Sigmoid colon (tissue), 7 donors: ENCODE measurements around the gene CNRIP1. TPM values are rescaled to one million over a fixed set of nuclear protein-coding genes. Genes with fewer than 3 reads are reported as not detected.
A peak's percentile ranks its signal among the peaks of the same experiment; 100 is the strongest.

Experiments used
- DNase-seq: peaks from one replicate; pipeline ENCODE4 v3.0.0-alpha.2; 2019
- H3K27ac ChIP-seq, 4 donors: fragments of 200-600 bp; sonication (generic); one replicate each; pipeline ENCODE4 v1.5.1; 2016 to 2019; ENCODE audit warnings: mild to moderate bottlenecking in 1 of 4
- H3K27me3 ChIP-seq, 3 donors: fragments of 200-600 bp; sonication (generic); one replicate each; pipeline ENCODE4 v1.5.1; 2019; ENCODE audit warnings: mild to moderate bottlenecking in 1 of 3
- H3K36me3 ChIP-seq, 4 donors: fragments of 200-600 bp; sonication (generic); one replicate each; pipeline ENCODE4 v1.5.1; 2016 to 2019
- H3K4me1 ChIP-seq, 4 donors: fragments of 200-600 bp; sonication (generic); one replicate each; pipeline ENCODE4 v1.5.1; 2017 to 2019
- H3K4me3 ChIP-seq, 4 donors: fragments of 200-600 bp; sonication (generic); one replicate each; pipeline ENCODE4 v1.5.1; 2017 to 2019; ENCODE audit warnings: mild to moderate bottlenecking in 2 of 4, moderate library complexity in 1 of 4
- H3K9me3 ChIP-seq, 4 donors: fragments of 200-600 bp in 3 of 4; sonication (generic) in 3 of 4; one replicate each; pipeline versions ENCODE4 v1.5.1 to v1.6.1; 2013 to 2019
- CTCF ChIP-seq, 4 experiments: fragments of 450-650 bp in 3 of 4; fragments of 200-600 bp in 1 of 4; IDR thresholded peaks; one replicate each; pipeline ENCODE4 v1.5.1; 2016 to 2019; ENCODE audit warnings: antibody characterized with exemption in 4 of 4, mild to moderate bottlenecking in 3 of 4, moderate library complexity in 2 of 4
- EP300 ChIP-seq, 4 donors: sonication (generic); formaldehyde crosslinking; IDR thresholded peaks; one replicate each; pipeline ENCODE4 v1.6.1; 2017; ENCODE audit warnings: antibody characterized with exemption in 4 of 4
- POLR2A ChIP-seq, 2 donors: fragments of 450-650 bp; IDR thresholded peaks; one replicate each; pipeline ENCODE4 v1.6.1; 2016; ENCODE audit warnings: antibody characterized with exemption in 2 of 2, mild to moderate bottlenecking in 2 of 2, moderate library complexity in 2 of 2
- POLR2AphosphoS5 ChIP-seq, 4 donors: sonication (generic); formaldehyde crosslinking; IDR thresholded peaks; one replicate each; pipeline ENCODE4 v1.6.1; 2017; ENCODE audit warnings: antibody characterized with exemption in 4 of 4
- WGBS, 2 donors: extraction: QIAGEN DNeasy Blood & Tissue Kit; methylation state at CpG; one replicate each; pipeline ENCODE4 v1.1.7; 2013; 5-methylcytosine and 5-hydroxymethylcytosine counted together
- intact Hi-C: fragments of 100-400 bp; cut with DNase I; formaldehyde crosslinking; loops from one replicate; pipeline ENCODE4 v1.15.1; 2023
- polyA plus RNA-seq, 3 donors: library from polyadenylated mRNA; stranded (reverse); fragments of 200-250 nt; gene quantifications; one replicate each; pipeline ENCODE4 v1.2.3, GENCODE V29; 2013
- total RNA-seq, 4 donors: library from RNA; depleted of rRNA; stranded (reverse); fragments of >200 nt; gene quantifications; one replicate each; pipeline ENCODE4 v1.1.0, GENCODE V29; 2016
- donor health status: healthy with polysubstance abuse.
- donor health status: Bipolar disorder and iron deficiency.
- donor health status: healthy.

Gene CNRIP1
- total and polyA plus RNA-seq, 7 donors = 6.2 to 38.2 (median 22.5) TPM

- Histone ChIP-seq H3K36me3 (no peaks in the 10 kb centered on the region), H3K27ac (no peak overlapping the region), H3K9me3 (no peaks in the 10 kb centered on the region), H3K27me3 (no peaks in the 10 kb centered on the region), H3K4me3 (no peak overlapping the region), H3K4me1 (peaks cover 0 to 4% (median 0%) of the 10 kb centered on the region in 4 donors)
- TF ChIP-seq POLR2AphosphoS5 (IDR thresholded peaks at IDR 0.05) (no peak), CTCF (IDR thresholded peaks at IDR 0.05) (no peak), EP300 (IDR thresholded peaks at IDR 0.05) (no peak), POLR2A (IDR thresholded peaks at IDR 0.05) (no peak)
- intact Hi-C loops = no loop called here
- 87 to 88% methylated on average over 3 of the region's 3 CpGs for WGBS, 2 donors
- no peak for DNase-seq
Observed at GRCh38 chr2:68359889-68360288, 40.1 kb upstream of the CNRIP1 start.

GRCh38 chr2:68357605-68358337 is 38.0 kb upstream of the CNRIP1 start:
- peak; percentile 65 for DNase-seq
- Histone ChIP-seq H3K9me3 (no peaks in the 10 kb centered on the region), H3K4me3 (no peak overlapping the region), H3K27ac (no peak overlapping the region), H3K27me3 (no peaks in the 10 kb centered on the region), H3K36me3 (no peaks in the 10 kb centered on the region), H3K4me1 (peaks cover 0 to 4% (median 0%) of the 10 kb centered on the region in 4 donors)
- TF ChIP-seq POLR2A (IDR thresholded peaks at IDR 0.05) (no peak), CTCF (IDR thresholded peaks at IDR 0.05) (no peak), POLR2AphosphoS5 (IDR thresholded peaks at IDR 0.05) (no peak)
- WGBS, 2 donors = 80 to 81% methylated on average over 6 of the region's 6 CpGs
- intact Hi-C loops = no loop called here

- 93 to 94% methylated on average over 4 of the region's 4 CpGs for WGBS, 2 donors
- Histone ChIP-seq H3K4me1 (no peaks in the 10 kb centered on the region), H3K9me3 (no peaks in the 10 kb centered on the region), H3K4me3 (no peak overlapping the region), H3K27ac (no peak overlapping the region), H3K36me3 (no peaks in the 10 kb centered on the region), H3K27me3 (no peaks in the 10 kb centered on the region)
- DNase-seq = no peak
- TF ChIP-seq CTCF (IDR thresholded peaks at IDR 0.05) = no peak
- no peak for TF ChIP-seq EP300 (IDR thresholded peaks at IDR 0.05)
- no peak for TF ChIP-seq POLR2A (IDR thresholded peaks at IDR 0.05)
- no peak for TF ChIP-seq POLR2AphosphoS5 (IDR thresholded peaks at IDR 0.05)
- intact Hi-C loops = no loop called here
Observed at GRCh38 chr2:68356599-68357239, 37.0 kb upstream of the CNRIP1 start.

GRCh38 chr2:68352651-68353391 is 33.1 kb upstream of the CNRIP1 start:
- no peak for DNase-seq
- no peak overlapping the region for H3K27ac ChIP-seq
- TF ChIP-seq EP300 (IDR thresholded peaks at IDR 0.05) (no peak), POLR2A (IDR thresholded peaks at IDR 0.05) (no peak), CTCF (IDR thresholded peaks at IDR 0.05) (no peak), POLR2AphosphoS5 (IDR thresholded peaks at IDR 0.05) (no peak)
- intact Hi-C loops = no loop called here
- H3K36me3 ChIP-seq = no peaks in the 10 kb centered on the region
- no peaks in the 10 kb centered on the region for H3K4me1 ChIP-seq
- no peaks in the 10 kb centered on the region for H3K9me3 ChIP-seq
- WGBS, 2 donors = 19 to 39% methylated on average over 2 of the region's 2 CpGs
- H3K27me3 ChIP-seq = no peaks in the 10 kb centered on the region
- no peak overlapping the region for H3K4me3 ChIP-seq
